Sciatic nerve (tissue), 2 donors: ENCODE data around the gene PHACTR3. TPM values are rescaled to one million over a fixed set of nuclear protein-coding genes. Genes with fewer than 3 reads are reported as not detected.

Source experiments
- ATAC-seq: fragments of 200-7000 bp; cut with Tn5 transposase; one replicate; pipeline ENCODE4 v1.9.1; 2020; ENCODE audit warnings: mild to moderate bottlenecking, moderate library complexity
- DNase-seq: peaks from one replicate; pipeline ENCODE4 v3.0.0-alpha.2; 2020; ENCODE audit warnings: low spot score
- intact Hi-C: fragments of 100-400 bp; cut with DNase I; formaldehyde crosslinking; loops from one replicate; pipeline ENCODE4 v1.14.2; 2022
- total RNA-seq: library from RNA; stranded (reverse); fragmentation: NEBNext Ultra II Directional; extraction: Animal tissue kit (Norgen Biotek cat#: 25700); gene quantifications from one replicate; pipeline ENCODE4 v1.2.1, GENCODE V29; 2021
- donor health status: DM: no; HTN: no; CAD: no.
- donor health status: DM: no; HTN: no; CAD: no.

Gene PHACTR3
- total RNA-seq, 1 donor from 2014 or later, result not detected

- intact Hi-C loops, result loop anchor here (10.0 kb wide), 1 partner anchor 60 kb away; no protein-coding TSS in a partner anchor
- DNase-seq (no peak), ATAC-seq (no peak)
Measured at GRCh38 chr20:59784791-59785668, 180.7 kb downstream of the PHACTR3 start.

- DNase-seq, result no peak
- intact Hi-C loops, result loop anchor here (10.0 kb wide), 1 partner anchor 59 kb away; no protein-coding TSS in a partner anchor
- no peak for ATAC-seq
Measured at GRCh38 chr20:59785669-59785959, 181.3 kb downstream of the PHACTR3 start.

GRCh38 chr20:59785986-59786795, 181.9 kb downstream of the PHACTR3 start:
- no peak for DNase-seq
- intact Hi-C loops, result loop anchor here (10.0 kb wide), 1 partner anchor 59 kb away; no protein-coding TSS in a partner anchor
- no peak for ATAC-seq

GRCh38 chr20:59786801-59787537, 182.6 kb downstream of the PHACTR3 start:
- intact Hi-C loops, result loop anchor here (10.0 kb wide), 1 partner anchor 58 kb away; no protein-coding TSS in a partner anchor
- ATAC-seq (no peak), DNase-seq (no peak)

- intact Hi-C loops, result loop anchor here (10.0 kb wide), 1 partner anchor 57 kb away; no protein-coding TSS in a partner anchor
- ATAC-seq, result no peak
- no peak for DNase-seq
Measured at GRCh38 chr20:59787538-59787890, 183.2 kb downstream of the PHACTR3 start.

GRCh38 chr20:59788196-59788735, 183.9 kb downstream of the PHACTR3 start:
- no peak for DNase-seq
- no peak for ATAC-seq
- intact Hi-C loops, result loop anchor here (10.0 kb wide), 1 partner anchor 57 kb away; no protein-coding TSS in a partner anchor

GRCh38 chr20:59788811-59789397, 184.6 kb downstream of the PHACTR3 start:
- intact Hi-C loops, result loop anchor here (10.0 kb wide), 1 partner anchor 56 kb away; no protein-coding TSS in a partner anchor
- no peak for DNase-seq
- ATAC-seq, result no peak

GRCh38 chr20:59789686-59790085, 185.3 kb downstream of the PHACTR3 start:
- ATAC-seq (no peak), DNase-seq (no peak)

GRCh38 chr20:59790346-59790745, 186.0 kb downstream of the PHACTR3 start:
- intact Hi-C loops, result no loop called here
- ATAC-seq (no peak), DNase-seq (no peak)

More at GRCh38 chr20:59789686-59790085, 185.3 kb downstream of the PHACTR3 start:
- intact Hi-C loops, result loop anchor here (10.0 kb wide), 1 partner anchor 55 kb away; no protein-coding TSS in a partner anchor

- no peak for ATAC-seq
- intact Hi-C loops, result no loop called here
- DNase-seq, result no peak
Measured at GRCh38 chr20:59792300-59792699, 188.0 kb downstream of the PHACTR3 start.

- ATAC-seq, result no peak
- DNase-seq, result no peak
- intact Hi-C loops, result no loop called here
Measured at GRCh38 chr20:59794555-59794954, 190.2 kb downstream of the PHACTR3 start.

- intact Hi-C loops, result no loop called here
Measured at GRCh38 chr20:59800309-59800708, 196.0 kb downstream of the PHACTR3 start.

GRCh38 chr20:59802018-59802417, 197.7 kb downstream of the PHACTR3 start:
- intact Hi-C loops, result no loop called here
- DNase-seq (no peak), ATAC-seq (no peak)

More at GRCh38 chr20:59800309-59800708, 196.0 kb downstream of the PHACTR3 start:
- ATAC-seq (no peak), DNase-seq (no peak)

GRCh38 chr20:59802471-59803221, 198.3 kb downstream of the PHACTR3 start:
- ATAC-seq (peak; percentile 64), DNase-seq (no peak)
- intact Hi-C loops, result no loop called here

- DNase-seq (no peak), ATAC-seq (no peak)
- intact Hi-C loops, result no loop called here
Measured at GRCh38 chr20:59804347-59804746, 200.0 kb downstream of the PHACTR3 start.

- ATAC-seq, result no peak
- no peak for DNase-seq
- intact Hi-C loops, result no loop called here
Measured at GRCh38 chr20:59804871-59805665, 200.7 kb downstream of the PHACTR3 start.
